H7 (cell line): ENCODE results near the gene VANGL2. TPM values are rescaled to one million over a fixed set of nuclear protein-coding genes. Genes with fewer than 3 reads are reported as not detected.

ENCODE experiments used
- DNase-seq: peaks from one replicate; pipeline ENCODE4 v3.0.0; 2012
- H3K27me3 ChIP-seq: 2 replicates; pipeline ENCODE4 v1.6.0; 2011; ENCODE audit warnings: mild to moderate bottlenecking, low read length; ENCODE audit not compliant: control insufficient read depth, insufficient read depth
- H3K36me3 ChIP-seq: replicated peaks from 2 replicates; pipeline ENCODE4 v1.5.1; 2011; ENCODE audit warnings: low read length; ENCODE audit not compliant: control insufficient read depth, insufficient read depth
- H3K4me3 ChIP-seq: 2 replicates; pipeline ENCODE4 v1.5.1; 2011; ENCODE audit warnings: low read depth, mild to moderate bottlenecking, control low read depth, low read length, moderate library complexity; ENCODE audit not compliant: insufficient read depth
- total RNA-seq: library from RNA; depleted of rRNA; stranded (reverse); fragments of >200 nt; shearing (Covaris generic); gene quantifications from 2 replicates; pipeline ENCODE4 v1.2.3, GENCODE V29; 2014; rRNA removed

Gene VANGL2
- total RNA-seq, 1 experiment from 2014 or later: 32.7 TPM

DNA sequence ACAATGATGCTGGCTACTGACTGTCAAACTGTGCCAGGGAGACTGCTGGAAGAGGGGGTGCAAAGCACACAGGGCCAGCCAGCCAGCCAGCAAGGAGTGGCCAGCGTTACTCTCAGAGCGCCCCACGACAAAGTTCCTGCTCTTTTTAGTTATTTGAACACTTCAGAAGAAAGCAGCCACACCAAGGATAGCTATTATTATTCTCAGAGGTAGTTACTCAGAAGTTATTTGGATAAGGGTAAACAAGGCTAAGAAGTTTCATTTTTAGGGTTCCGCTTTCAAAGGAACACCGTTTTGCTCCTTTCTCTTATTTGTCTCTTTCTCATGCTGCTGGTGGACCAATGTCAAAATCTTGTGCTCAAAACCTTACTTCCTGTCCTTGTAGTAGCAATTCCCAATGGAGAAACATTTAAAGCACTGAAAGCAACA is 59.9 kb downstream of the VANGL2 start:
- no peak for DNase-seq
- Histone ChIP-seq H3K27me3 (no peaks in the 10 kb centered on the region), H3K36me3 (no peaks in the 10 kb centered on the region), H3K4me3 (no peak overlapping the region)

DNA sequence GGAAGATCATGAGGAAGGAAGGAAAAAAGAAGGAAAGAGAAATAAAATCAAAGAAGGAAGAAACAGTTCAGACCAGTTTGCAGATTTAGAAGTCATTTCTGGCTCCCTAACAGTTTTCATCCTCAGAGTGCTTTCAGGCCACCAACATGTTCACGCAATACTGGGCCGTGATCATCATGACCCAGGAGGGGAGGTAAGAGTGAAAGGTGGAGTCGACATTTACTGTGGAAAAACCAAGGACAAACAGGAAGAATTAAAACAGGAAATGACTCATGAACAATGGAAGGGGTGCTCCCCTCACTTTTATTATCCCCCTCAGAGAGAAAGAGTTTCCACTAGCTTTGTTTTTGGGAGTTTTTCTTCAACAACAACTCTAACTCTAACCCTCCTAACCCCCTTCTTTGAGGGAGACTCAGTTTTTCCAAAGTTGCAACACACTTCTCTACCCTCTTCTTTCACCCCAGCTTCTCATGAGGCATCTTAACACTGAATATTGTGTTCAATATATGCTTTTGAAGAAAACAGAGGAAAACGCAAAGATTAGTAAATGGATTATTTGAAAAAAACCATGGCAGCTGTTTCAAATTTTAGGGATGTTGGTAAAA is 60.4 kb downstream of the VANGL2 start:
- DNase-seq: no peak
- H3K4me3 ChIP-seq: no peak overlapping the region
- H3K27me3 ChIP-seq: no peaks in the 10 kb centered on the region
- no peaks in the 10 kb centered on the region for H3K36me3 ChIP-seq

GRCh38 chr1:160465123-160465522 is 64.8 kb downstream of the VANGL2 start:
- H3K36me3 ChIP-seq: no peaks in the 10 kb centered on the region
- H3K4me3 ChIP-seq: no peak overlapping the region
- DNase-seq: no peak
- no peaks in the 10 kb centered on the region for H3K27me3 ChIP-seq

DNA sequence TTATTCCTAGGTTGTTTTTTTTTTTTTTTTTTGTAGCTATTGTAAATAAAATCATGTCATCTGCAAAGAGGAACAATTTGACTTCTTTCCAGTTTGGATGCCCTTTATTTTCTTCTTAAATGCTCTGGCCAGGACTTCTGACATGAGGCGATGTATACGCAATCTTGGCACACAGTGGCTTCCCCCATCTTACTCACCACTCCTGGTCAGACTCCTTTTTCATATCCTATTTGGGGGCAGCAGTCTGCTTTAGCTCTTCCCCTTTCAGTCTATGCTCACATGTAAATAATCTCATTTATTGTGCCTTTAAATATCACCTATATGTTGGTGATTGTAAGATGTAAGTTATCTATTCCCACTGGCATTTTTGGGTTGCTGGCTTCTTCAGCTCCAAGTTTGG is 66.6 kb downstream of the VANGL2 start:
- Histone ChIP-seq H3K4me3 (no peak overlapping the region), H3K36me3 (no peaks in the 10 kb centered on the region), H3K27me3 (no peaks in the 10 kb centered on the region)
- no peak for DNase-seq

GRCh38 chr1:160467576-160467975 is 67.2 kb downstream of the VANGL2 start:
- H3K36me3 ChIP-seq: no peaks in the 10 kb centered on the region
- no peak for DNase-seq
- H3K4me3 ChIP-seq: no peak overlapping the region
- no peaks in the 10 kb centered on the region for H3K27me3 ChIP-seq

- Histone ChIP-seq H3K27me3 (no peaks in the 10 kb centered on the region), H3K4me3 (no peak overlapping the region), H3K36me3 (no peaks in the 10 kb centered on the region)
- no peak for DNase-seq
These were observed 70.9 kb downstream of the VANGL2 start for GRCh38 chr1:160471253-160471652.

DNA sequence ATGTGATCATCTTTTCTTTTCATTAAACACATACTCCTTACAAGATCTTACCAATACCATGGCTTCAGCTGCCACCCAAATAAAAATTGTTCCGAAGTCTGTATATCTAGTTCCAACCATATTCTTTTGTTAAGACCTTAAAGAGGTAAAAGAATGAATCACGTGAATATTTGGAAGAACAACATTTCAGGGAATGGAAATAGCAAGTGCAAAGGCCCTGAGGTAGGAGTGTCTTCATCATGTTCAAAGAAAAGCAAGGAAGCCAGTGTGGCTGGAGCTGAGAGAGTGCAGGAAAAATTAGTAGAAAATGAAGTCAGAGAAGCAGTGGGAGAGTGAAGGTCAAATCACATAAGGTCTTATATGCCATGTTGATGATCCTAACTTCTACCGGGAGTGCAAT is 71.7 kb downstream of the VANGL2 start:
- no peak for DNase-seq
- Histone ChIP-seq H3K4me3 (no peak overlapping the region), H3K27me3 (no peaks in the 10 kb centered on the region), H3K36me3 (no peaks in the 10 kb centered on the region)

DNA sequence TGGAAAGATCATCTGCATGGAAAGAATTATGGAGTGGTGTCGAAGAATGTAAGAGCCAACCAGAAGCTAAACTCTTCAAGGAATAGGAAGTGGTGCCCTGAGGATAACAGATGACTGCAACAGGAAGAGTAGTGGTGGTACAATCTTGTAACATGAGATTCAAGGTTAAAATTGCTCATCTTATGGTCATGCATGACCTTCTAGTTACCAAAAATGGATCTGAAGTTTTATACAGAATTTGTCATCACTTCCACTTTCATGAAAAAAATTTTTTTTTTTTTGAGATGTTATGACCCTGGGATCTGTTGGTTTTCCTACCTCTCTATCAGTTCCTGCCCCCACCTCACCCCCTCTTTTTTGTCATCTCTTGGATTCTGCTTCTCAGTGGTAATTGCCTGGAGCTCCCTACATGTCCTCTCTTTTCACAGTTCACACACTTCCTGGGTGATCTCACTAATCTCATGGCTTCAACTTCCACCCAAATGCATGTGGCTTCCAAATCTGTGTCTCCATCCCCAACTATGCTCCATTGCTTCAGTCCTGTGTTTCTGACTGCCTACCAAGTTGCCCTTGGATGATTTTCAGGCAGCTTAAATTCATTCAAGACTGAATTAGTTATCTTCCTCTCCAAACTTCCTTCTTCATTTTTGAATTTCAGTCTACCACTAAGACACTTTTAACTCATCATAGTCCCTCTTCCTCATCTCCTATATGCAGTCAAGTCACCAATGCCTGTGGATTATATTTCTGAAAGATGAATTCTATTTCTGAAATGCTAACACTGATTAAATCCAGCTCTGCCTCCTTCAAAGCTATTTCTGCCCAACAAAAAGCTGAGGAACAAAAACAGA is 74.3 kb downstream of the VANGL2 start:
- DNase-seq: no peak
- no peaks in the 10 kb centered on the region for H3K27me3 ChIP-seq
- H3K36me3 ChIP-seq: no peaks in the 10 kb centered on the region
- no peak overlapping the region for H3K4me3 ChIP-seq

Other genes with a start within 250 kb of the VANGL2 start
- gene ATP1A4, start 249.0 kb upstream of the VANGL2 start, total RNA-seq: 0.73 and 0.74 TPM in 2 replicates
- 4.2 and 4.4 TPM in 2 replicates for gene CASQ1, start 210.0 kb upstream of the VANGL2 start, total RNA-seq
- gene PEA15, start 195.2 kb upstream of the VANGL2 start, total RNA-seq: 75.6 and 81.4 TPM in 2 replicates
- 129 and 184 TPM in 2 replicates for gene DCAF8, start 138.0 kb upstream of the VANGL2 start, total RNA-seq
- gene PEX19, start 115.4 kb upstream of the VANGL2 start, total RNA-seq: 81.9 and 107 TPM in 2 replicates
- 167 and 175 TPM in 2 replicates for gene COPA, start 57.3 kb upstream of the VANGL2 start, total RNA-seq
- gene NCSTN, start 57.2 kb upstream of the VANGL2 start, total RNA-seq: 83.4 and 94.3 TPM in 2 replicates
- 0.21 and 0.30 TPM in 2 replicates for gene NHLH1, start 33.5 kb upstream of the VANGL2 start, total RNA-seq
- not detected in 2 replicates for gene SLAMF6, start 122.7 kb downstream of the VANGL2 start, total RNA-seq
- gene CD84, start 178.9 kb downstream of the VANGL2 start, total RNA-seq: not detected in 2 replicates
- not detected in 2 replicates for gene SLAMF1, start 246.5 kb downstream of the VANGL2 start, total RNA-seq